DOHH2 (cell line): Measurements from ENCODE around the gene DTNB.

Experiments used
- H3F3A ChIP-seq: fragments of 200-600 bp; sonication (generic), shearing (Covaris generic); 2 replicates; pipeline ENCODE4 v1.6.0; 2016; ENCODE audit warnings: antibody characterized with exemption, mild to moderate bottlenecking; ENCODE audit not compliant: control insufficient read depth, insufficient read depth
- H3K27ac ChIP-seq: fragments of 200-600 bp; sonication (generic); 2 replicates; pipeline ENCODE4 v1.5.1; 2014; ENCODE audit warnings: low read depth, mild to moderate bottlenecking, low read length, moderate library complexity
- H3K27me3 ChIP-seq: fragments of 200-600 bp; sonication (generic); 2 replicates; pipeline ENCODE4 v1.6.1; 2014; ENCODE audit warnings: mild to moderate bottlenecking, low read length, mixed read lengths; ENCODE audit not compliant: control insufficient read depth
- H3K36me3 ChIP-seq: fragments of 200-600 bp; sonication (generic); 2 replicates; pipeline ENCODE4 v1.6.1; 2014; ENCODE audit warnings: mild to moderate bottlenecking, low read length, moderate library complexity, mixed read lengths; ENCODE audit not compliant: control insufficient read depth
- H3K4me1 ChIP-seq: fragments of 200-600 bp; sonication (generic); 2 replicates; pipeline ENCODE4 v1.6.1; 2014; ENCODE audit warnings: mild to moderate bottlenecking, low read length, mixed read lengths; ENCODE audit not compliant: control insufficient read depth
- H3K4me2 ChIP-seq: fragments of 200-600 bp; sonication (generic); 2 replicates; pipeline ENCODE4 v1.6.0; 2014; ENCODE audit warnings: mild to moderate bottlenecking, low read length, moderate library complexity
- H3K4me3 ChIP-seq: fragments of 200-600 bp; sonication (generic); 2 replicates; pipeline ENCODE4 v1.5.1; 2014; ENCODE audit warnings: mild to moderate bottlenecking, low read length, mixed read lengths
- H3K79me2 ChIP-seq: fragments of 200-600 bp; sonication (generic); 2 replicates; pipeline ENCODE4 v1.6.1; 2014; ENCODE audit warnings: mild to moderate bottlenecking, low read length, mixed read lengths; ENCODE audit not compliant: control insufficient read depth
- H3K9me2 ChIP-seq: fragments of 200-600 bp; sonication (generic); replicated peaks from 2 replicates; pipeline ENCODE4 v1.6.1; 2014; ENCODE audit warnings: mild to moderate bottlenecking, low read length, mixed read lengths; ENCODE audit not compliant: control insufficient read depth
- H3K9me3 ChIP-seq: fragments of 200-600 bp; sonication (generic); 2 replicates; pipeline ENCODE4 v1.6.1; 2014; ENCODE audit warnings: antibody characterized with exemption, low read length, mixed read lengths; ENCODE audit not compliant: control insufficient read depth, insufficient read depth
- H4K20me1 ChIP-seq: fragments of 200-600 bp; sonication (generic); 2 replicates; pipeline ENCODE4 v1.6.0; 2014; ENCODE audit warnings: low read depth, mild to moderate bottlenecking, antibody characterized with exemption, low read length, moderate library complexity; ENCODE audit not compliant: control insufficient read depth, insufficient read depth
- EZH2phosphoT487 ChIP-seq: fragments of 200-600 bp; sonication (generic); IDR thresholded peaks from 2 replicates; pipeline ENCODE4 v1.6.1; 2017; ENCODE audit warnings: borderline replicate concordance, mild to moderate bottlenecking, antibody characterized with exemption, low read length, moderate library complexity, mixed read lengths
- TF ChIP-seq, protein P1 (sequence below): fragments of 200-600 bp; sonication (generic); IDR thresholded peaks from one replicate; pipeline ENCODE4 v1.5.1; 2014; ENCODE audit warnings: antibody characterized with exemption, mild to moderate bottlenecking, low read depth, low read length; ENCODE audit not compliant: poor library complexity, severe bottlenecking

The DTNB gene

DNA sequence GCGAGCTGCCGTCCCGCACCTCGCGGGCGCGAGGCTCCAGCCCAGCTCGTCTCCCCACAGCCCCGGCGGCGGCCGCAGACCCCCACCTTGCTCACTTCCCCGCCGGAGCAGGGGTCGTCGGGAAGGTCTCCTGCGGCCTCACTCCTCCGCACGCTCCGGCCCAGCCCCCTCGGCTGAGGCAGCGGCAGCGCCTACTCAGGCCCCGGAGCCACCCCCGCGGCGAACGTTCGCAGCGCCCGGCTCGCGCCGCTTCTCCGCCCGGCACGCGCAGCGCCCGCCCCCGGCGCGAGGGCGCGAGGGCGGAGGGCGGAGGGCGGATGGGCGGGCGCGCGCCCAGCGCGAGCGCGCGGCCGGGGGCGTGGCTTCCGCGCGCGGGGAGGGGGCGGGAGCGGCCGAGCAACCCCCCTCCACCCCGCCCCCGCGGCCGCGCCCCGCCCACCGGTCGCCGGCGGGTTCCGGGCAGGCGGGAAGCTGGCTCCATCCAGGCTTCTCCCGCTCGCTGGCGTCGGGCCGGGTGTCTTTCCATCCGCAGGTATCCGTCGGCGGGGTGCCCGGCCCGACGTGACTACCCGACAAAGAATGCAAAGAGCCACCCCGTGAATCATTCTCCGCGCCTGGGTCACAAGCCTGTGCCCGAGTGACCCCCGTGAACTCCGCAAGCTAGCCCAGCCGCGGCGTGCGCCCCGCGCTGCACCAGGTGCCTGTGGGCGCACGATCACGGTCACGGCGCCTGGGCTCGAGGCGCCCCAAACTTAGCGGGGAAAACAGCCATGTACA is at the start of gene DTNB:
Gene DTNB, minus strand, starts transcription at position 278 of the 777 bp plus-strand sequence. CDS start 20,917 bp downstream, outside the sequence.
- TF ChIP-seq, protein P1, sequence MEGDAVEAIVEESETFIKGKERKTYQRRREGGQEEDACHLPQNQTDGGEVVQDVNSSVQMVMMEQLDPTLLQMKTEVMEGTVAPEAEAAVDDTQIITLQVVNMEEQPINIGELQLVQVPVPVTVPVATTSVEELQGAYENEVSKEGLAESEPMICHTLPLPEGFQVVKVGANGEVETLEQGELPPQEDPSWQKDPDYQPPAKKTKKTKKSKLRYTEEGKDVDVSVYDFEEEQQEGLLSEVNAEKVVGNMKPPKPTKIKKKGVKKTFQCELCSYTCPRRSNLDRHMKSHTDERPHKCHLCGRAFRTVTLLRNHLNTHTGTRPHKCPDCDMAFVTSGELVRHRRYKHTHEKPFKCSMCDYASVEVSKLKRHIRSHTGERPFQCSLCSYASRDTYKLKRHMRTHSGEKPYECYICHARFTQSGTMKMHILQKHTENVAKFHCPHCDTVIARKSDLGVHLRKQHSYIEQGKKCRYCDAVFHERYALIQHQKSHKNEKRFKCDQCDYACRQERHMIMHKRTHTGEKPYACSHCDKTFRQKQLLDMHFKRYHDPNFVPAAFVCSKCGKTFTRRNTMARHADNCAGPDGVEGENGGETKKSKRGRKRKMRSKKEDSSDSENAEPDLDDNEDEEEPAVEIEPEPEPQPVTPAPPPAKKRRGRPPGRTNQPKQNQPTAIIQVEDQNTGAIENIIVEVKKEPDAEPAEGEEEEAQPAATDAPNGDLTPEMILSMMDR, result no peak
- TF ChIP-seq EZH2phosphoT487, result no peak
- Histone ChIP-seq H3K9me2 (no peaks in the 10 kb centered on the region), H3K36me3 (no peaks in the 10 kb centered on the region), H3K4me3 (peak within 1 kb of the TSS; percentile 88), H3F3A (peaks cover 8% of the 10 kb centered on the region), H3K79me2 (peaks cover 19% of the 10 kb centered on the region), H3K4me2 (peak within 1 kb of the TSS; percentile 96), H4K20me1 (0 out of 2 replicates have a peak, but pooled peaks cover 3% of the 10 kb centered on the region), H3K27ac (no peak within 1 kb of the TSS), H3K27me3 (peaks cover 40% of the 10 kb centered on the region), H3K9me3 (no peaks in the 10 kb centered on the region), H3K4me1 (peaks cover 16% of the 10 kb centered on the region)

DNA sequence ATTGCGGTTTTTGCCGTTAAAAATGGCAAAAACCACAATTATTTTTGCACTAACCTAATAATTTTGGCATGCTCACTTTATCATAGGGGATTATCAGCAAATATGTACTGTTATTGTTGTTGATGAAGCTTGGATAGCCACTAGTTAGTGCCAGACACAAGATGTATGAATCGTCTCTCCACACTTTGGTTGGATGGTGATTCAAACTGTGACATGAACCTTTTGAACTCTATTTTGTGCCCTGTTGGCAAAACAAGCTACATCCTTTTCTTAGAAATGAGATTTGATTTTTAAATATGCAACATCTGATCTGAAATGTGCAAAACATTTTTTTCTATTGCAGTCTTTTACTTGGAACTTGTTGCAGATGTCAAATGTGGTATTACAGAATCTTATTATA is 48.8 kb upstream of the DTNB start:
- Histone ChIP-seq H4K20me1 (no peaks in the 10 kb centered on the region), H3K27me3 (peaks cover 2% of the 10 kb centered on the region), H3F3A (no peaks in the 10 kb centered on the region), H3K27ac (no peak overlapping the region), H3K9me2 (no peaks in the 10 kb centered on the region), H3K9me3 (no peaks in the 10 kb centered on the region), H3K4me2 (no peak overlapping the region), H3K36me3 (no peaks in the 10 kb centered on the region), H3K4me1 (peaks cover 5% of the 10 kb centered on the region), H3K79me2 (no peaks in the 10 kb centered on the region), H3K4me3 (no peak overlapping the region)
- TF ChIP-seq, protein P1, result no peak
- no peak for TF ChIP-seq EZH2phosphoT487

DNA sequence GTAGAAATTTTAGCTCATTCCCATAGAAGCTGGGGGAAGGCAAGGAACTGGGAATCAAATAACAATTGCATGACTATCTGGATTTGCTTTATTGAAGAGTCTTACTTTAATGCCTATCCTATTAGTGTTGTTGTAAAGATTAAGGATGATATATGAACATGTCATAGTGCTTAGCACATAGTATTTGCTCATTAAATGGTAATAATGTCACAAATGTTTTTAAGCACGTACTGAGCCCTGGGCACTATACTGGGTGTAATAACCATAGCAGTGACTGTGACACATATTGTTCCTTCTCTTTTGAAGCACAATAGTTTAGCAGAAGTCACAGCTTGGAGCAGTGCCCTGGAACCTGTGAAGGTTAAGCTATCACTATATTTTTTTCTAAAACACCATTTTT is 47.2 kb upstream of the DTNB start:
- peaks cover 6% of the 10 kb centered on the region for H3K27me3 ChIP-seq
- no peaks in the 10 kb centered on the region for H3K79me2 ChIP-seq
- H3K4me2 ChIP-seq, result no peak overlapping the region
- no peaks in the 10 kb centered on the region for H3K36me3 ChIP-seq
- H3K4me3 ChIP-seq, result no peak overlapping the region
- no peak for TF ChIP-seq EZH2phosphoT487
- TF ChIP-seq, protein P1, result no peak
- H3K4me1 ChIP-seq, result peaks cover 5% of the 10 kb centered on the region
- no peaks in the 10 kb centered on the region for H3F3A ChIP-seq
- H4K20me1 ChIP-seq, result no peaks in the 10 kb centered on the region
- no peaks in the 10 kb centered on the region for H3K9me2 ChIP-seq
- H3K27ac ChIP-seq, result no peak overlapping the region
- H3K9me3 ChIP-seq, result no peaks in the 10 kb centered on the region
